H9 (cell line): ENCODE results near the gene GSN. TPM values are rescaled to one million over a fixed set of nuclear protein-coding genes. Genes with fewer than 3 reads are reported as not detected.

ENCODE experiments used
- DNase-seq: peaks from one replicate; pipeline ENCODE4 v3.0.0-alpha.2; 2017
- H2AFZ ChIP-seq: one replicate; pipeline ENCODE4 v1.6.1; 2013; ENCODE audit warnings: mild to moderate bottlenecking, low read length, control low read depth, moderate library complexity
- H2AK5ac ChIP-seq: 2 replicates; pipeline ENCODE4 v1.6.1; 2013; ENCODE audit warnings: low read length, control low read depth, mixed read lengths; ENCODE audit not compliant: insufficient read length
- H2BK120ac ChIP-seq: one replicate; pipeline ENCODE4 v1.6.1; 2013; ENCODE audit warnings: low read depth, mild to moderate bottlenecking, low read length, control low read depth, inconsistent platforms; ENCODE audit not compliant: poor library complexity, severe bottlenecking
- H2BK12ac ChIP-seq: 2 replicates; pipeline ENCODE4 v1.6.1; 2013; ENCODE audit warnings: low read length, control low read depth, mixed read lengths, low read depth; ENCODE audit not compliant: insufficient read length
- H2BK15ac ChIP-seq: 2 replicates; pipeline ENCODE4 v1.6.1; 2013; ENCODE audit warnings: low read depth, low read length, control low read depth
- H2BK20ac ChIP-seq: one replicate; pipeline ENCODE4 v1.6.1; 2013; ENCODE audit warnings: low read depth, mild to moderate bottlenecking, low read length, control low read depth, inconsistent platforms; ENCODE audit not compliant: poor library complexity, severe bottlenecking
- H2BK5ac ChIP-seq: 2 replicates; pipeline ENCODE4 v1.6.1; 2013; ENCODE audit warnings: low read length, control low read depth, mixed read lengths; ENCODE audit not compliant: insufficient read length
- H3K14ac ChIP-seq: 2 replicates; pipeline ENCODE4 v1.6.1; 2013; ENCODE audit warnings: low read length, control low read depth; ENCODE audit not compliant: insufficient read depth
- H3K18ac ChIP-seq: 2 replicates; pipeline ENCODE4 v1.6.1; 2013; ENCODE audit warnings: low read depth, mild to moderate bottlenecking, mixed read lengths, low read length, control low read depth; ENCODE audit not compliant: insufficient read length
- H3K23ac ChIP-seq: 2 replicates; pipeline ENCODE4 v1.6.1; 2013; ENCODE audit warnings: low read length, control low read depth, mixed read lengths, low read depth; ENCODE audit not compliant: insufficient read length
- H3K23me2 ChIP-seq: 2 replicates; pipeline ENCODE4 v1.6.1; 2013; ENCODE audit warnings: low read depth, mild to moderate bottlenecking, mixed read lengths, low read length, control low read depth; ENCODE audit not compliant: insufficient read length, poor library complexity, severe bottlenecking
- H3K27ac ChIP-seq: 2 replicates; pipeline ENCODE4 v1.5.1; 2013; ENCODE audit warnings: low read length, control low read depth, mixed read lengths, low read depth; ENCODE audit not compliant: insufficient read length
- H3K27me3 ChIP-seq: 2 replicates; pipeline ENCODE4 v1.6.1; 2013; ENCODE audit warnings: low read length, control low read depth, inconsistent platforms; ENCODE audit not compliant: insufficient read depth
- H3K4ac ChIP-seq: 2 replicates; pipeline ENCODE4 v1.6.1; 2013; ENCODE audit warnings: low read depth, mild to moderate bottlenecking, control low read depth, inconsistent platforms, low read length, moderate library complexity
- H3K4me1 ChIP-seq: 2 replicates; pipeline ENCODE4 v1.6.1; 2013; ENCODE audit warnings: low read length, control low read depth, inconsistent platforms; ENCODE audit not compliant: insufficient read depth
- H3K4me2 ChIP-seq: 2 replicates; pipeline ENCODE4 v1.6.1; 2013; ENCODE audit warnings: low read length, control low read depth, mixed read lengths; ENCODE audit not compliant: insufficient read length, insufficient read depth
- H3K56ac ChIP-seq: 2 replicates; pipeline ENCODE4 v1.6.1; 2013; ENCODE audit warnings: low read depth, mild to moderate bottlenecking, mixed read lengths, low read length, control low read depth; ENCODE audit not compliant: insufficient read length
- H3K79me1 ChIP-seq: 2 replicates; pipeline ENCODE4 v1.6.1; 2013; ENCODE audit warnings: low read depth, mild to moderate bottlenecking, moderate library complexity, low read length, control low read depth, inconsistent platforms; ENCODE audit not compliant: insufficient read depth, poor library complexity, severe bottlenecking
- H3K79me2 ChIP-seq: 2 replicates; pipeline ENCODE4 v1.6.1; 2013; ENCODE audit warnings: low read length, control low read depth, inconsistent platforms; ENCODE audit not compliant: insufficient read depth
- H3K9ac ChIP-seq: 2 replicates; pipeline ENCODE4 v1.6.1; 2013; ENCODE audit warnings: low read length, control low read depth, mixed read lengths; ENCODE audit not compliant: insufficient read length; ENCODE audit errors: extremely low read depth
- H3K9me3 ChIP-seq: one replicate; pipeline ENCODE4 v1.6.1; 2013; ENCODE audit warnings: low read depth, low read length, inconsistent platforms; ENCODE audit not compliant: control insufficient read depth
- H3T11ph ChIP-seq: one replicate; pipeline ENCODE4 v1.6.1; 2013; ENCODE audit warnings: mild to moderate bottlenecking, low read length, control low read depth, inconsistent platforms
- H4K20me1 ChIP-seq: one replicate; pipeline ENCODE4 v1.6.1; 2013; ENCODE audit not compliant: control insufficient read depth, insufficient read length, insufficient read depth
- H4K5ac ChIP-seq: 2 replicates; pipeline ENCODE4 v1.6.1; 2013; ENCODE audit warnings: low read depth, mild to moderate bottlenecking, mixed read lengths, low read length, control low read depth; ENCODE audit not compliant: insufficient read length
- H4K8ac ChIP-seq: replicated peaks from 2 replicates; pipeline ENCODE4 v1.6.1; 2013; ENCODE audit warnings: low read length, control low read depth, mixed read lengths, low read depth; ENCODE audit not compliant: insufficient read length
- H4K91ac ChIP-seq: 2 replicates; pipeline ENCODE4 v1.6.1; 2013; ENCODE audit warnings: low read depth, mild to moderate bottlenecking, moderate library complexity, mixed read lengths, low read length, control low read depth; ENCODE audit not compliant: insufficient read length
- H3K27ac Mint-ChIP-seq, 3 experiments: 2 replicates in 2 of 3; 3 replicates in 1 of 3; pipeline ENCODE4 v1.8.0; 2020 to 2021; ENCODE audit warnings: mixed read lengths in 3 of 3, mild to moderate bottlenecking in 1 of 3, moderate library complexity in 1 of 3
- H3K27me3 Mint-ChIP-seq: 2 replicates; pipeline ENCODE4 v1.8.0; 2021; ENCODE audit warnings: low read depth, mild to moderate bottlenecking, moderate library complexity, mixed read lengths
- H3K36me3 Mint-ChIP-seq, 3 experiments: 2 replicates in 2 of 3; 3 replicates in 1 of 3; pipeline ENCODE4 v1.8.0; 2020 to 2021; ENCODE audit warnings: low read depth in 3 of 3, mixed read lengths in 3 of 3; ENCODE audit not compliant: insufficient read depth in 1 of 3
- H3K4me1 Mint-ChIP-seq, 2 experiments: 2 replicates each; pipeline ENCODE4 v1.8.0; 2020; ENCODE audit warnings: mixed read lengths in 2 of 2
- H3K4me3 Mint-ChIP-seq, 2 experiments: 2 replicates in 1 of 2; 3 replicates in 1 of 2; pipeline ENCODE4 v1.8.0; 2020 to 2021; ENCODE audit warnings: mild to moderate bottlenecking in 2 of 2, mixed read lengths in 2 of 2, moderate library complexity in 1 of 2
- H3K9me3 Mint-ChIP-seq, 2 experiments: 2 replicates in 1 of 2; 3 replicates in 1 of 2; pipeline ENCODE4 v1.8.0; 2020; ENCODE audit warnings: mild to moderate bottlenecking in 2 of 2, mixed read lengths in 2 of 2, moderate library complexity in 1 of 2
- CTCF ChIP-seq: fragments of 200-600 bp; sonication (generic); conservative IDR thresholded peaks from 3 replicates; pipeline ENCODE4 v1.8.0; 2021; ENCODE audit warnings: antibody characterized with exemption, mild to moderate bottlenecking
- WGBS: extraction: QIAGEN DNeasy Blood & Tissue Kit; methylation state at CpG from one replicate; pipeline ENCODE4 v1.1.7; 2013; ENCODE audit warnings: missing lambda C conversion rate, low lambda C conversion rate, mixed read lengths; ENCODE audit not compliant: insufficient read length; ENCODE audit errors: extremely low coverage; 5-methylcytosine and 5-hydroxymethylcytosine counted together
- total RNA-seq: library from RNA; stranded (reverse); gene quantifications from 2 replicates; pipeline ENCODE4 v1.2.1, GENCODE V29; 2021

Gene GSN
- total RNA-seq, 1 experiment from 2014 or later, result 14.9 TPM

DNA sequence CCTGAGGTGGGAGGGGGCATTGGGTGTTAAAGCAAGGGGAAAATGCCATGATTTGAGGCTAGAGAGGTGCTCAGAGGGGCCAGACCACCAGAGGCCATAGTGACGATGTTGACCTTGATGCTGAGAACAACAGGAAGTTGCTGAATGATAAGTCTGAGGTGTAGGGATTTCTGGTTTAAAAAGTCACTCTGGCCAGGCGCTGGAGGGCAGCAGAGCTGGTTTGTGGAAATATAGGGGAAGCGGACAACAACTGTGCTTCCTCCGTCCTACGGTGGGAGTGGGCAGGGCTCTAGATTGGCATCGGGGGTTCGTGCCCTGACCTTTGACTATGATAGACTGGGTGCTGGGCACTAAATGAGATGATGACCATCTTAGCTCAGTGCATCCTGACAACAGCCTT, 57.4 kb downstream of the GSN start:
- Histone ChIP-seq H3K23me2 (no peaks in the 10 kb centered on the region), H2AFZ (no peak overlapping the region), H4K20me1 (no peaks in the 10 kb centered on the region), H3K23ac (no peak overlapping the region), H3K27me3 (no peaks in the 10 kb centered on the region), H2BK120ac (no peak overlapping the region), H3K9ac (no peak overlapping the region), H2BK5ac (no peak overlapping the region), H4K5ac (no peak overlapping the region), H3K79me2 (no peaks in the 10 kb centered on the region), H2BK15ac (no peak overlapping the region), H3K4me2 (no peak overlapping the region), H3K56ac (no peak overlapping the region), H3K79me1 (no peaks in the 10 kb centered on the region), H2AK5ac (no peak overlapping the region), H4K91ac (no peak overlapping the region), H2BK20ac (no peak overlapping the region), H4K8ac (no peak overlapping the region), H3K18ac (no peak overlapping the region), H3K4ac (no peak overlapping the region), H3K27ac (no peak overlapping the region), H3K9me3 (no peaks in the 10 kb centered on the region), H3T11ph (no peak overlapping the region), H2BK12ac (no peak overlapping the region), H3K4me1 (no peaks in the 10 kb centered on the region), H3K14ac (no peak overlapping the region)
- no peaks in the 10 kb centered on the region for H3K9me3 Mint-ChIP-seq
- DNase-seq, result no peak
- no peak for TF ChIP-seq CTCF
- peaks cover 0 to 16% (median 6%) of the 10 kb centered on the region in 3 experiments; a peak in 3 of 7 replicates for H3K36me3 Mint-ChIP-seq
- H3K4me3 Mint-ChIP-seq, result no peak overlapping the region; a peak in 1 of 5 replicates
- H3K27ac Mint-ChIP-seq, result no peak overlapping the region; a peak in 1 of 7 replicates
- peaks cover 0 to 9% of the 10 kb centered on the region in 2 experiments; a peak in 1 of 4 replicates for H3K4me1 Mint-ChIP-seq
- WGBS, result no CpG with 5 or more reads among the region's 7 CpGs
- H3K27me3 Mint-ChIP-seq, result no peaks in the 10 kb centered on the region; the same call in none of the 2 replicates
